GM21723 (cell line): Measurements from ENCODE around the gene NDUFS6.

Experiments used
- ATAC-seq: cut with Tn5 transposase; IDR thresholded peaks from one replicate; pipeline ENCODE4 v1.9.1; 2021; ENCODE audit warnings: mild to moderate bottlenecking, moderate library complexity; ENCODE audit not compliant: unreplicated experiment

The NDUFS6 gene

DNA sequence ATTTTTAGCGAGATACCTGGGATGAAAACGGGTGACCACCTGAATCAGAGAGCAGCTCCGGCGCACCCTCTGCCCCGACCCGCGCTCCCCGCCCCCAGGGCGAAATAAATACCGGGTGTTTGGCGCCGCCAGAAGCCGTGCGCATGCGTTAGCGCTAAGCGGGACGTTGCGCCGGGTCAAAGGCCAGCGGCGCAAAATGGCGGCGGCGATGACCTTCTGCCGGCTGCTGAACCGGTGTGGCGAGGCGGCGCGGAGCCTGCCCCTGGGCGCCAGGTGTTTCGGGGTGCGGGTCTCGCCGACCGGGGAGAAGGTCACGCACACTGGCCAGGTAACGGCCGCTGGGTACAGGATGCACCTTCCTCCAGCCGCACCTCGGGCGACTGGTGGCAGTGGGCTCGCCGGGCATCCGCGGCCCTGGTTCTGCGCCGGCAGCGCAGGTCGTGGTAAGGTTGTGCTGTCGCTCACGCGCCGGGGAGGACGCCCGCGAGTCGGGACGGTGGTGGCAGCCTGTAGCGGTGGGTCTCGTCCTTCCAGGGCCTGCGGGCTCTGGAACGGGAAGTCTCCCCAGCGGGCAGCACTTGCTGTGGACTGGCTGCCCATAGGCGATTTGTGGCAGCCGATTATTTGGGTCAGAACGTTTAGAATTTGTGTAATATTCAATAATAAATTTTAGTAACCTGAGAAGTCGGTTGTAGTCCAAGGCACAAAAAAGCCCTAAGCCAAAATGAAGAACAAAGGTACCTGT lies at the start of gene NDUFS6:
Gene NDUFS6, plus strand, starts transcription at position 186 of the 745 bp plus-strand sequence. Its CDS starts 11 bp downstream, at position 197.
- peak; percentile 58 for ATAC-seq

DNA sequence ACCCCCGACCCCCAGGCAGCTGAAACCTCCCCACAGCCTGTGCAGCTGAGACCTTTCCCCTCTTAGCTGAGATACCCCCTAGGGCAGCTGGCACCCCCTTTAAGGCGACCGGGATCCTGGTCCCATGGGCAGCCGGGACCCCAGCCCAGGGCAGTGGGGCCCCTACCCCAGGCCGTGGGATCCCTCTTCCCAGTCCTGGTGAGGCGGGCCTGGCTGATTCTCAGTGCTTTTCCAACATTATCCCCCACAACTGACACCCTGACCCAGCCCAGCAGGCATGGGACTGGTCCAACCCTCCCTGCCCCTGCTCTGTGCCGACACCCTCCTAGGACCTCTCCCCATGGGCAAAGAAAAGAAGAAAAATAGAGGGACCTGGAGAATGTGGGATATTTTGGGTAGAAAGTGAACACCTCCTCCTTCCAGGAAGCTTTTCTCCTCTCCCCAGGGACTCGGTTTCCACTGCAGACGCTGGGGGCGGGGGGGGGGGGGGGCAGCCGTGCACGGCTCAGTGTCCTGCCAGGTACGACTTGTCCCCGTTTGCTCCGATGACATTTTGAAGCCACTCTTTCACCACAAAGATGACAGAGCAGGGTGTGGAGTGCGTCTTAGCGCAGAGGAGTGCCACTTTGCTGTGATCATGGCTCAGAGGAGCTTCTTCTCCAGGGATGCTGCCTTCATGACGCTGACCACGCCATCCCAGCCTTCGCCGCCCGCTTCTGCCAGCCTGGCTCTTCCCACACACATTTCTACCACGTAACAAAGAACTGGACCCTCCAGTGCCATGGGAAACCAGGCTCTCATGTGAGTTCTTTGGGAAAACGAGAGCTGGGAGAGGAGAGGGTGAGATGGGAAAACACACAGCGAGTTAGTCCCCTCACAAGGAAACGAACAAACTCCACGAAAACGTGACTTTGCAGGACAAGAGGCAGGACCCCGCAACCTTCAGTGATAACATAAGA lies 49.1 kb upstream of the NDUFS6 start:
- ATAC-seq, result no peak

DNA sequence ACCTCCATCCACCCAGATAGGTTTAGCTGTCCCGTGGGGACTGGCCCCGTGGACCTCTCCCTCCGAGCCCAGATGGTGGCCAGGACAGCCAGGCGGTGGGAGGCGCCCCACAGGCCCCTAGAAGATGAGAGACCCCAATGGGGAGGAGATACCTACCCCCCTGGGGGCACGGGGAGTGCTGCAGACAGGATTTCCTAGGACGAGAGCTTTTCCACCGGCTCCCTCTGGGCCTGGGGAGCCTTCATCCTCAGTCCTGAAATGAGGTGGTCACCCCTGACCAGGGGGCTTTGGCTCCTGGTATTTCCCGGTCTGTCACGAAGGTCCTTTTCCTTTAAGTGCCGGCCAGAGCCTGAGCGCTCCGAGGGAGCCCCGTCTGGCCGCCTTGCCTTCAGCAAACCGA lies 48.3 kb upstream of the NDUFS6 start:
- no peak for ATAC-seq

DNA sequence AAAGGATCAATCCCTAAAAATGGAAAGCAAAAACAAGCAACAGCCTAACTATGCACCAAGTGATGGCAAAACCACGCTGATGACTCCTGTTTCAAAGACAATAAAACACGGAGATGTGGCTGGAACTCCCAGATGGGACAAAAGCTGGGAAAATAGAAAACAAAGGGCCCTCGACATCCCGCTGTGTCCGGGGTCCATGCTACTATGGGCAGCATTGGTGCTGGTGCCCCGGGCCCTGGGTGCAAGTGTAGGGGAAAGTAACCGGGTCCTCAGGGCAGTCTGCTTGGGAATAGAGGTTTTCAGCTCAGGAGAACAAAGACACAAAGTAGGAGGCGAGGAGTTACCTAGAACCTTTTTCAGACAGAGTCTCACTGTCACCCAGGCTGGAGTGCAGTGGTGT lies 47.7 kb upstream of the NDUFS6 start:
- ATAC-seq, result no peak

DNA sequence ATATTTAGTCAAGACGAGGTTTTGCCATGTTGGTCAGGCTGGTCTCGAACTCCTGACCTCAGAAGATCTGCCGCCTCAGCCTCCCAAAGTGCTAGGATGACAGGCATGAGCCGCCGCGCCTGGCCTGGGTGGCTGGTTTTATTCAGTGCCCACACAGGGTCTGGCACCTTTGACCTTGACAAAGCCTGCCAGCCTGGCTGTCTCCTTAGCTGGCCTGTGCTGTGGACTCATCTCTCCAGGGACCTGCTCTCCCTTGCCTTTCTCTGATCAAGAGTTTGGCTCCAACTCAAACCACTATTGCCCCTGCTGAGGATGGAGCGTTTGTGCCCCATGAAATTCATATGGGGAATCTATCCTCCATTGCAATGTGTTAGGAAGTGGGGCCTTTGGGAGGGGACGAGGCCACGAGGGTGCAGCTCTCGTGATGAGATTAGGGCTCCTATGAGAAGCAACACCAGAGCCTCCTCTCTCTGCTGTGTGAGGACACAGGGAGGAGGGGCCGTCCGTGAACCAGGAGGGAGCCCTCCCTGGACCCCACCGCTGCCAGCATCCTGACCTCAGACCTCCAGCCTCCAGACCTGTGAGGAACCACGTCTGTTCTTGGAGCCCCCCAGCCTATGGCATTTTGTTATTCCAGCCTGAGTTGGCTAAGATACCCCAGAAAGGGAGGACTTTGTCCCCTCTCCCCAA lies 46.5 kb upstream of the NDUFS6 start:
- ATAC-seq, result no peak

DNA sequence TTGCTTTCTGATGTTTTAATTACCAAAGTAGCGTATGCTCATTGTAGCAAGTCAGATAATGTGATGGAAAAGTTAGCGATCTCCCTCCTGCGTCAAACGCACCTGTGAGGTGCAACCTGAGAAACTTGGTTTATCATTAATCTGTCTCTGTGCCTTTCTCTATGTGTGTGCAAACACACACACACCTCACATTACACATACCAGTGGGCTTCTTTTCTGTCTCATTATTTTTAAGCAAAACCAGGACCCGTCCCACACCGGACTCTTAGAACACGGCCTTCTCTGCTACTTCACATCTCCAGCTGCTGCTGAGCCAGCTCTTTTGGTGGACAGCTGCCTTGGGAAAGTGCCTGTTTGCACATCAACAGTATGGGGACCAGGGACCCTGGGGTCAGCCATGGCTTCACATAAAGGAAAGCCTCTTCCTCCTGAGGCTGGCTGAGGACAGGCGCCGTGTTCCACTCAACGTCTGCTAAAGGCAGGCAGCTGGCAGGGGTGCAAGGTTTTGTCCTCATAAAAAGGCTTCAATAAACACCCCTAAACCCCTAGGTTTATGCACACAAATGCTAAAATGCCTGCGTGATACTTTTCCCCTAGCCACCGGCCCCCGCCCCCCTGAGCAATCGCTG lies 45.8 kb upstream of the NDUFS6 start:
- ATAC-seq, result no peak

DNA sequence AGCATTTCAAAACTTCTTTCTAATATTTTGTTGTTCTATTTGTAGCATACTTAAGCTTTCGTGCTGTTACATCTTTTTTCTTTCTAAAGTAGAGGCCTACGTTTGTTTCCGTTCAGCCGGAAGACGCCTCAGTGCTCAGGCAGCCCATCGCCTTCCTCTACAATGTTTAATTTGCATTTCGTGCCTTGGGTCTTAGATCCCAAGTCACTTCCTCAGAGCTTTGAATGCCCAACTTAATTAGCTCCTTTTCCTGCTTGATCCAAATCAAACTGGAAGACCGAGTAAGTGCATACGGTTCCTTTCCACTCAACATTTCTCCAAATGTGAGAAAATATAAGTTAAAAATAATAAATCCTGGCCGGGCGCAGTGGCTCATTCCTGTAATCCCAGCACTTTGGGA lies 44.7 kb upstream of the NDUFS6 start:
- ATAC-seq, result no peak

DNA sequence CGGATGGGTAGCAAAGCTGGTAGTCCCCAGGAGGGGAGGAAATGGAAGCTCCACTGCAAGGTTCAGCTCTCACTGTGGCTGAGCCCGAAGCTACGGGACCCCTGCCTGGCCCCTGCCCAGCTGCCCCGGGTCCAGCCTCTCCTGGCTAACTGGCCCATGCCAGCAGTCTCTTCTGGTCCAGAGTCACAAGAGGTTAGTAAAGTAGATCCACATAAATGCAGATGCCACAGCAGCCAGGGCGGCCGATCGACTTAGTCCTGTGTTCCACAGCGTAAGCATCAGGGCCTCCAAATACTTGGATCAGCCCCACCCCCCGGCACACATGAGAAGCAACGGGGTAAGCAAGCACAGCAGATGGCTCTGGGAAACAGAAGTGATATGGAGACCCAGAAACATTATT lies 43.7 kb upstream of the NDUFS6 start:
- ATAC-seq, result no peak

DNA sequence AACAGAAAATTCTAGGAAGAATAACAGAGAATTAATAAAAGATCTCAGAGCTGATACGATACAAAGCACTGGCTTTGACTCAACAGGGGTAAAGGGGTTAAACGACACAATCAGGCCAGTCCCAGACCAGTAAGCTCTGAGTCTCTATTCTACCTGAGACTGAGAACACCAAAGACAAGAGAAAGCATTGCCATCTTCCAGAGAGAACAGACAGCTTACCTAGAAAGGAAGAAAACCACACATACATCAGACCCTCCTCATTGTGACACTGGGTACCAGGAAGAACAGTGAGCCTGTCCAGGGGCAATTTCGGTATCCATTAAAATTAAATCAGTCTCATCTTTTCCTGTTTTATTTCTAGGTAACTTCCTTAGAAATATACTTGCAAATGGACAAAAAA lies 42.6 kb upstream of the NDUFS6 start:
- no peak for ATAC-seq

DNA sequence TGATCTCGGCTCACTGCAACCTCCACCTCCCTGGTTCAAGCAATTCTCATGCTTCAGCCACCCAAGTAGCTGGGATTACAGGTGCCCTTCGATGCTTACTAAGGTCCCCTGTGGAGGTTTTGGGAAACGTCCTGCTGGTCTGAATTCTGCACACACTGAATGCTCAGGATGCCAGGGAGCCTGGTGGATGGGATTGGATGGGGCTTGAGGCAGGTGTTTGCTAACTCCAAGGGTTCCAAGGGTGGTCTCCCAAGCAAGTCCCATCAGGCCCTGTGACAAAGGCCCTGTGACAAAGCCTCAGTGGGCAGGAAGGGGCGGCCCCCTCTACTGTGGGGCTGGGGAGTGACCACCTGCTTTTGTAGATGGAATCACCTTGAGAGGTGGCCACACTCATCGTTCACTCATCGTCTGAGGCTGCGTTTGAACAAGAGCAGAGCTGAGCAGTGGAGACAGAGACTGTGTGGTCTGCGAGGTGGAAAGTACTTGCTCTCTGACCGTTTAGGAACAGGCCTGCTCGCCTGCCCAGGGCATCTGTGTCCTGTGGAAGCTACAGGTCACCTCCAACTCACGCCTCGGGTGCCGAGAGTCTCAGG lies 41.7 kb upstream of the NDUFS6 start:
- ATAC-seq, result no peak

DNA sequence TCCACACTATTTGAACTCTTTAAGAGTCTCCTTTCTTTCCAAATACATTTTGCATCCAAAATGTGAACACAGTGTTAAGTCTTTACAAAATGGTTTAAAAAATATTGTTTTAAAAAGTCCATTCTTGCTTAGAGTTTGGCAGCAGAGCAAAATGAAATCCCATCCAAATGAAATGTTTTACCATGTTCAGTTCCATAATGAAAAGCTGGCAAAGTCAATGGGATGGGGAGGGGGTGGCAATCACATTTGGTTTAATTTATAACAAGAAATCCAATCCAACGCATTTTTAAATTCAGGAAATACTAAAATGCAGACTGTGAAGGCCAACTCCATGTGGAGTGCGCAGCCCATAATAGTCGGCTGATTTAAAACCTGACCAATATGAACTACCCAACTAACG lies 41.0 kb upstream of the NDUFS6 start:
- ATAC-seq, result no peak

DNA sequence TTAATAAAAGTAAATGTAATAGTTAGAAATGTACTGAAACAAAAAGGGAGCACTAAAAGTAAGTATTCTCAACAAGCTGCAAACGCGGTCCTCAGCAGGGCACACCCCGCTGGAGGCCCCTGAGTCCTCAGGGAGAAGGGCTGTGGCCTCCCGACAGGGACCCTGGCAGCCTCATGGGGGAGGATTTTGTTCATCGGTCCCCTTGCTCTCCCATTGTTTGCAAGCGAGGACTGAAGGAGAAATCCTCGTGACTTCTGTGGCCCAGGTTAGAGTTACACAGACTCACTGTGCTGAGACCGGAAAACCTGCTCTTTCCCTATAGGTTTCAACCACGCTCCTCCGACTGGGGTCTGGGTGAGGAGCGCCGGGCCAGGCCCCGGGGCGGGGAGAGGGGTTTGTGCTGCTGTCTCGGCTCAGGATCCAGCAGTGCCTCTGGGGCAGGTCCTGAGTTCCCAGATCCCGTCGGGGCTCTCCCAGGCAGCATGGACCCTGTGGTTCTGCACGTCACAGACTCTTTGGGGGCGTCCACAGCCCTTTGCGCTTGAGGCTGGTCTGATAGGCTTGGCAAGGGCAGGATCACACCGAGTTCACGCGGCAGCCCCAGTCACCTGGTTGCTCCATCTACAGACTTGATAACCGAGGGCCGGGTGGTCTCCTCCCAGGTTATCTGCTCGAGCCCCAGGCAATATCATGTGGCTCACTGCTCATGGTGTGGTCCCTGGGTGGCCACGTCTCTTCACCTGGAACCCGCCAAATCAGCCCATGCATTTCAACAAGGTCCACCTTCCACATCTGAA lies 40.4 kb upstream of the NDUFS6 start:
- no peak for ATAC-seq

DNA sequence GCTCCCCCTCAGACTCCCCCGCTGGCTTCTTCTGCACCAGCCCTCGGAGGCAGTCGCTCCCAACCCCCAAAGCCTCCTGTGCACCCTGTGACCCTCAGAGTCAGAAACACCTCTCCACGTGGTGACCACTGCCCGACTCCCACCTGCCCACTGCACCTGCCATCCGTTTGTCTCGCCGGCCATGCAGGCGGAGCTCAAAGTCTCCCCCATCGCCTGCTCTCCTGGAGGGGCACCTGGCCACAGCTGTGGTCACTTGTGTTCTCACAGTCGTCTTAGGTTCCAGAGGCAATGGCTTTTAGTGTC lies 39.8 kb upstream of the NDUFS6 start:
- no peak for ATAC-seq

DNA sequence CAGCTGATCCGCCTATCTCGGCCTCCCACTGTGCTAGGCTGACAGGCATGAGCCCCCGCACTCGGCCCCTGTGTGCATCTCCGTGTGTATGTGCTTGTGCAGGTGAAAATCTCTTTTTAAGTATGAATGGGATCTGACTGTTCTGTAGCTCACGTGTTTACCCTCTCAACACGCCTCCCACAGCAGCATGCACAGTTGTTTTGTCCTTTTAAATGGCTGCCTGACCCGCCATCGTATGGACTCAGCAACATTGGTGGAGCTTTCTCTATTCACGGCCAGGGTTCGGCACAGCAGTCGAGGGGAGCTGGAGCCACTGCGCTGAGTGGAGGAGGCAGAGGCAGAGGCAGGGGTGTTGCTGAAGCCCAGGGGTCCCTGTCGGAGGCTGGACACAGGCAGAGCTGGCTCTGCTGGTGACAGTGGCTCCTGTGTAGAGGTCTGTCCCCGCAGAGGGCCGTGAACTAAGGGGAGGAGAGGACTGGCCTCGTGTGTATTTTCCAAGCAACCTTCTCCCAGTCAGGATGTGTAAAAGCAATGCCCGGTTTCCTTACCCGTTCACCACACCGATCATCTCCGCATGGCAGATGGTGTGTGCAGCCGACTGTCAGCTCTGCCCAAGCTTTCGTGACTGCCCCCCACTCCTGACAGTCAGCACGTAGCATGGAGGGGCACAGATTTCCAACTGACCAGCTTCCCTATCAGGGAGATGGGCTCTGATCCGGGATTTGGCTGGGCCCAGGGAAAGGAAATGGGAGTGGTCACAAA lies 38.9 kb upstream of the NDUFS6 start:
- no peak for ATAC-seq

DNA sequence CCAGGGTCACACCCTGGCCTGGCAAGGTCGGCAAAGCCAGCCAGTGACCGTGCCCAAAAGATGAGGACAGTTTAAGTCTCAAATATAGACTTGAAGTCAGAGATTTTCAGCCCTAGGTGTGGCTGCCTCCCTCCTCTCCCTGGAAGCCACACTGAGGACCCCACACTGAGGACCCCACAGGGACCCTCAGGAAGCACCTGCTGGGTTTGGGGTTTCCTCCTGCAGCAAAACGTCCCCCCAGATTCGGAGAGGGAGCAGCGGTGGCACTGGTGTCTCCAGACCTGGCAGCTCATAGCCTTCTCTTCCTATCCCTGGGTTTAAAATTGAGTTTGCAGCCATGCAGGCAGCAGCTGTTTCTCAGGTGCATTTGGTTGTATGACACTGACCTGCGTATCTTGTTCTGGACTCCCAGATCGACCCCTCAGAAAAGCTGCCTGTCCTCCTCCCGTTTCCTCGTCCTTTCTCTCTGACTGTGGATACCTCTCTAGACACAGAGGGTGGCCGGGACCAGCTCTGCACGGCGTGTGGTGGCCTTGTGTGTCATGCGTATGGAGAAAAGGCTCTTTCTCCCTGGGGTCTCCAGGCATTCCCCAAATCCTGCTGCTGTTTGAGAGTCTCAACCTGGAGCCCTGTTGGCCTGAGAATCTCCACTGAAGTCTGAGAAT lies 38.2 kb upstream of the NDUFS6 start:
- no peak for ATAC-seq

DNA sequence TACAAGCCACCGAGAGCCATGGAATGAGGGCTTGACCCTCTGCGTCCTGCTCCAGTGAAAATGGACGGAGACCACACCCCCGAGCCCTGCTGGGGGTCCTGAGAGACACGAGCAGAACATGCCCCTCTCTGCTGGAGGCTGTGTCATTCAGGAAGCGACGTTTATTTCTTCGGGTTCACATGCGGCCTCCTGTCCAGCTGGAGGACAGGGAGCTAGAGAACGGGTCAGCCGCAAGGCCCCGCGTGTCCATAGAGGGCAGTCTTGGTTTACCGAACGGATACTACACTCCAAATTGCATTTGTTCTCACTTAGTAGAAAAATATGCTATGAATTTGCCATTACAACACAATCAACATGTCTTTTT lies 37.7 kb upstream of the NDUFS6 start:
- ATAC-seq, result no peak

DNA sequence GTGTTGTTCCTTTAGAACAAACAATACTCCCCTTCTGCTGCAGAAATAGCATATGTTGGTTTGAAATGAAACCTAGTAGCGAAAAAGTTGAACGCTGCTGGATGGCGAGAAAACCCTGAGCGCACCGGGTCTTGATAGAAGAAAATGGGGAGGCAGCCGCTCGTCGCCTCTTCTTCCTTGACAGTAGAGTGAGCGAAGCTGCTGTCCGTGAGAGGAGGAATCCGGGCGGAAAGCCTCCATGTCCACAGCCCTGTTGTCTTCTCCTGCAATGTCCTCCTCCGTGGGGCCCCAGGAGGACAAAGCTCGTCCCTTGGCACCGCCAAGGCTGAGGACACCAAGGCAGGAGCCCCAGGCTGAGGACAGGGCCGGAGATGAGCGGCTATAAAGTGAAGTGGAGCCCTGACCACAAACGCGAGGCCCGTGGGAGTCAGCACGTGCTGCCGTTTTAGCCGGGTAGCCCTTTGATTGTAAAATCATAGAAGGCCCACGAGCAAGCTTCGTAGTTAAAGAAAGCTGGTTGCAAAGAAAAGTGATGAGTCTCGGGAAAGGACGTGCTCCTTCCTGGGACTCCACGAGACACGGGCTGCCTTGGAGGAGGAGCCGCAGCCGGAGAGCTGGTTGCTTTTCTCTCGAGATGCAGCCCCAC lies 37.1 kb upstream of the NDUFS6 start:
- ATAC-seq, result no peak

DNA sequence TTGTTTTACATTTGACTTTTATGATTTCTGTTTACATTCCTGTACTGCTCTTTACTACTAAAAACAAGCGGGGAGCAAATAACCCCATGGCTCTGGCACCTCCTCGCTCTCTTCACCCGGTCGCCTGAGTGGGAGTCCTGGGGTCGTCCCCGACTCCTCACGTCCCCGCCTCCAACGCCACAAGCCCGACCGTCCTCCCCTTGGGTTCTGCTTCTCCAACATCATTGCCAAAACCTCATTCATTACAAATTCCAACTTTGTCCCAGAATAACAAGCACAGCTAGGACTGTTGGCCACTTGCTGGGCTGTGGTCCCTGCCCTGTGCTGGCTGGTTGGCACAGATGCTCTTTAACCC lies 36.6 kb upstream of the NDUFS6 start:
- no peak for ATAC-seq
